Fibroblast of the aortic adventitia (primary cell): Measurements from ENCODE around the gene TBC1D22A. TPM values are rescaled to one million over a fixed set of nuclear protein-coding genes. Genes with fewer than 3 reads are reported as not detected.

Source experiments
- DNase-seq: peaks from one replicate; pipeline ENCODE4 v3.0.0-alpha.2; 2010; ENCODE audit warnings: low read depth
- H3K4me3 ChIP-seq: 2 replicates; pipeline ENCODE4 v1.5.1; 2011; ENCODE audit warnings: low read depth, mild to moderate bottlenecking, control low read depth, low read length, moderate library complexity
- CTCF ChIP-seq: IDR thresholded peaks from 2 replicates; pipeline ENCODE4 v1.5.1; 2011; ENCODE audit warnings: mild to moderate bottlenecking, low read length, control low read depth, inconsistent platforms; ENCODE audit not compliant: insufficient read depth
- total RNA-seq: library from RNA; depleted of rRNA; stranded (reverse); fragments of >200 nt; gene quantifications from 2 replicates; pipeline ENCODE4 v1.2.3, GENCODE V29; 2012; ENCODE audit warnings: low replicate concordance

Gene TBC1D22A
- total RNA-seq, 1 donor, result 13.8 TPM

- TF ChIP-seq CTCF, result peak; percentile 64
- DNase-seq, result peak; percentile 85
- peak overlapping the region; percentile 54 for H3K4me3 ChIP-seq
Measured at GRCh38 chr22:46845296-46846149, 83.1 kb downstream of the TBC1D22A start.

GRCh38 chr22:46846150-46846831 is 83.8 kb downstream of the TBC1D22A start:
- DNase-seq, result no peak
- H3K4me3 ChIP-seq, result peak overlapping the region; percentile 50

GRCh38 chr22:46846832-46847355 is 84.4 kb downstream of the TBC1D22A start:
- TF ChIP-seq CTCF, result no peak

More at GRCh38 chr22:46846150-46846831, 83.8 kb downstream of the TBC1D22A start:
- no peak for TF ChIP-seq CTCF

GRCh38 chr22:46848197-46848596 is 85.7 kb downstream of the TBC1D22A start:
- no peak for DNase-seq
- no peak for TF ChIP-seq CTCF
- H3K4me3 ChIP-seq, result no peak overlapping the region

More at GRCh38 chr22:46846832-46847355, 84.4 kb downstream of the TBC1D22A start:
- H3K4me3 ChIP-seq, result no peak overlapping the region
- DNase-seq, result no peak

GRCh38 chr22:46849101-46849500 is 86.7 kb downstream of the TBC1D22A start:
- no peak for TF ChIP-seq CTCF
- no peak for DNase-seq
- H3K4me3 ChIP-seq, result no peak overlapping the region

GRCh38 chr22:46849951-46850350 is 87.5 kb downstream of the TBC1D22A start:
- no peak overlapping the region for H3K4me3 ChIP-seq
- DNase-seq, result no peak
- TF ChIP-seq CTCF, result no peak
